ENCODE data around the gene RIN1.
"Not testable (repeated sequence)": the region's sequence is repeated elsewhere in the genome, so short reads cannot be mapped to it uniquely, and the experiment has no call there.

The RIN1 gene

DNA sequence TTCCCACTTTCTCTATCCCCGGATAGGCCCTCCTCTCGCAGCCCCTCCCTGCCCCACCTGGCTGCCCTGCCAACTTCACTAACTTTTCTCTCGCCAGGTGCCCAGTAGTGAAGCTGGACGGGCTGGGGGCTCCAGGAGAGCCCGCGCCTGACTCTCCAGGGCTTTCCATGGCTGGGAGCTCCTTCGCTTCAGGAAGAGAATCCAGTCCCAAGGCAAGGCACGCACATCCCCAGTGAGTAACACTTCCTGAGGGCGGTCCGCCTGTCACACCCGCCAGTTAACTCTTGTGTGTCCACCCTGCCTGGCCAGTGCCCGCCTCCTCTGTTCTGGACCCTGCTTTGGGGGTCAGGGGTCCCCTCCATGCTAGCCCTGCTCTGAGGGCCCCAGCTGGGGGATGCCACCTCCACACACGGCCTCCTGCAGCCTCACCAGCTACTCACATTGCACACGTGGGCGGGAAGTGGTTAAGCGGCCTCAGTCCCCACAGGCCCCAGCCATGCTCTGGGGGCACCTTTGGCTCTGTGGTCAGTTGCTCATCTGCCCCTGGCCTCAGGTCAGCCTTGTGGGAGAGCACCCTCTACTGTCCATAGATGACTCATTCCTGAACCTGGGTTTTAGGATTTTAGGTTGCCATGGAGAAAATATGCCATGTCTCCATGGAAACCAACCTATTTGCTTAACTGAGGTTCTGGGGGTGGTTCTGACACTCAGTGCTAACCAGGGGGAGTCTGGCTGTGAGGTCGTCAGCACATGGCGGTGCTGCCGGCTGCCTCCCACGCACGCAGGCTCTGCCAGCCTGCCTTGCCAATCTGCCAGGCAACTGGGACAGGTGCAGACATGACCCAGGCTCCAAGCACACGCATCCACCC, at the start of gene RIN1:
TSS of gene RIN1 (minus strand) at position 201 of the 869 bp plus-strand sequence. CDS start at position 169, 32 bp downstream.
- ATAC-seq (peak; percentile 92), DNase-seq (ENCODE audit: low spot score in 2 of 2) (peak; percentile 68 to 87)
- Mint-ChIP-seq H3K4me3 (peak within 1 kb of the TSS; percentile 78), H3K9me3 (no peaks in the 10 kb centered on the region), H3K27ac (peak within 1 kb of the TSS; percentile 94), H3K36me3 (peaks cover 46% of the 10 kb centered on the region), H3K4me1 (peaks cover 39% of the 10 kb centered on the region)

DNA sequence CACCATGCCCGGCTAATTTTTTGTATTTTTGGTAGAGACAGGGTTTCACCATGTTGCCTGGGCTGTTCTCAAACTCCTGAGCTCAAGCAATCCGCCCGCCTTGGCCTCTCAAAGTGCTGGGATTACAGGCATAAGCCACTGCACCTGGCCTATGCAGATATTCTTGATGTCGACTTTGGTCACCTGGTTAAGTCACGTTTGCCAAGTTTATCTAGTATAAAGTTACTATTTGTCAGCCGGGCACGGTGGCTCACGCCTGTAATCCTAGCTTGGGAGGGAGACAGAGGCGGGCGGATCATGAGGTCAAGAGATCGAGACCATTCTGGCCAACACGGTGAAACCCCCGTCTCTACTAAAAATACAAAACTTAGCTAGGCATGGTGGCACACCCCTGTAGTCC, 48.1 kb upstream of the RIN1 start:
- H3K27ac Mint-ChIP-seq; H3K4me1 Mint-ChIP-seq; H3K36me3 Mint-ChIP-seq; H3K4me3 Mint-ChIP-seq; ATAC-seq; H3K9me3 Mint-ChIP-seq; DNase-seq (ENCODE audit: low spot score in 2 of 2): not testable (repeated sequence)

DNA sequence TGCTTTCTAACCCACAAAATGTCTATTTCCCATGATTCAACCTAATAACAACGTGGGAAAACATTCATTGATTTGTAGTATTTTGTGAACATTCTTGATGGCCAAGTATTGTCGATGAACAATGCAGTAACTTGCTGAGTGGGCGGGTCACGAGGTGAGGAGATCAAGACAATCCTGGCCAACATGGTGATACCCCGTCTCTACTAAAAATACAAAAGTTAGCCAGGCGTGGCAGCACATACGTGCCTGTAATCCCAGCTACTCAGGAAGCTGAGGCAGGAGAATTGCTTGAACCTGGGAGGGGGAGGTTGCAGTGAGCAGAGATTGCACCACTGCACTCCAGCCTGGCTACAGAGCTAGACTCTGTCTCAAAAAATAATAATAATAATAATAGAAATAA, 44.0 kb upstream of the RIN1 start:
- H3K27ac Mint-ChIP-seq; H3K36me3 Mint-ChIP-seq; H3K4me1 Mint-ChIP-seq; H3K9me3 Mint-ChIP-seq; ATAC-seq; DNase-seq (ENCODE audit: low spot score in 2 of 2); H3K4me3 Mint-ChIP-seq: not testable (repeated sequence)

DNA sequence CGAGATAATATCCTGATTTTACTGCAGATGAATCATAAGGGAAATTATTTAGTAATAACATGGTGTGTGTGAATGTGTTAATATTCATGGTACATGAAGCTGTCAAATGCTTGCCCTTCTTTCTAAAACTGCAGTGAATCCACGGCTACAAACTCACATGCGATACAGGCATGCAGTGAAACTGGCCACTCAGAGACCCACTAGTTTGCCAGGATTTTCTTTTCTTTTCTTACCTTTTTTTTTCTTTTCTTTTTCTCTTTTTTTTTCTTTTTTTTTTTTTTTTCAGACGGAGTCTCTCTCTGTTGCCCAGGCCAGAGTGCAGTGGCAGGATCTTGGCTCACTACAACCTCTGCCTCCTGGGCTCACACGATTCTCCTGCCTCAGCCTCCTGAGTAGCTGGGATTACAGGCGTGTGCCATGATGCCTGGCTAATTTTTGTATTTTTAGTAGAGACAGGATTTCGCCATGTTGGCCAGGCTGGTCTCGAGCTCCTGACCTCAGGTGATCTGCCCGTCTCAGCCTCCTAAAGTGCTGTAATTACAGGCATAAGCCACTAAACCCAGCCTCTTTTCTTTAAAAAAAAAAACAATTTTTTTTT, 37.6 kb upstream of the RIN1 start:
- ATAC-seq; H3K27ac Mint-ChIP-seq; H3K4me3 Mint-ChIP-seq; H3K36me3 Mint-ChIP-seq; H3K9me3 Mint-ChIP-seq; DNase-seq (ENCODE audit: low spot score in 2 of 2): not testable (repeated sequence)
- H3K4me1 Mint-ChIP-seq: peaks cover 16% of the 10 kb centered on the region

- H3K4me3 Mint-ChIP-seq: no peak overlapping the region
- DNase-seq (ENCODE audit: low spot score in 2 of 2) (no peak), ATAC-seq (no peak)
- peaks cover 10% of the 10 kb centered on the region for H3K36me3 Mint-ChIP-seq
- H3K9me3 Mint-ChIP-seq: no peaks in the 10 kb centered on the region
- H3K4me1 Mint-ChIP-seq: peaks cover 22% of the 10 kb centered on the region
- H3K27ac Mint-ChIP-seq: peak overlapping the region; percentile 88
Measured at GRCh38 chr11:66373265-66373664, 37.0 kb upstream of the RIN1 start.

DNA sequence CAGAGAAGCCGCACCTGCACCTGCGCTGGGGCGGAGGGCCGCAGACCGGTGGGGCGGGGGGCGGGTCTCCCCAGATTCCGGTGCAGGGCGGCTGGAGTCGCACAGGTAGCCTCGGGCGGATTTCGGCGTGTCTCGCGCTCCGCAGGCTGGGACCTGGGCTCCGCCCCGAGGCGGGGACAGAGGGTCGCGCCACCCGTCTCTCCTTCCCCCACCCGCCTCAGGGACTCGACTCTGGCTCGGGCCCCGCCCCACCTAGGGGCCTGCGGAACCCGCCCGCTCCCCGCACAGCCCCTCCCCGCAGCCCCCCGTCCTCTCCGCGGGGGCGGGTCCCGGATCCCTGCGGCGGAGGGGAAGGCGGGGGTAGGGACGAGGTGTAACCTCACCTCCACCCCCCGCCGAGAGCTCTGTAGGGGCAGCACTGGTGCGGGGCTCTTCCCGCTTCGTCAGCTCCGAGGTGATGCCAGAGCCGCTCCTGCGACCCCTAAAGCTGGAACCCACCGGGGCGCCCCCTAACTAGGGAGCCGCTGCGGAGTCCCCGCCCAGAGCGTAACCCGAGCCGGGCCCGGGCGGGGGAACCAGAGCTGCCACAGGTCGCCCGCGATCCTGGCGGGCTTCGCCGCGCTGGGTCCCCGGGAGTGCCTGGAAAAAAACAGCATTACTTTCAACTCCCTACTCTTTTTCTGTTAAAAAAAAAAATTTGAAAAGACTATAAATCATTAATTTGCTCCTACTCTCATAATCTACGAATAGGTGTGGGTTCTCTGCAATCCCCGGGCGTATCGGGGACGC, 35.6 kb upstream of the RIN1 start, which contains the start of gene SLC29A2:
TSS of gene SLC29A2 (minus strand) at position 134 of the 789 bp plus-strand sequence. CDS start 169 bp downstream, outside the sequence.
- Mint-ChIP-seq H3K9me3 (no peaks in the 10 kb centered on the region), H3K4me3 (peak within 1 kb of the TSS; percentile 76), H3K4me1 (peaks cover 24% of the 10 kb centered on the region), H3K27ac (peak within 1 kb of the TSS; percentile 88), H3K36me3 (peaks cover 15% of the 10 kb centered on the region)
- peak; percentile 60 to 84 for DNase-seq (ENCODE audit: low spot score in 2 of 2)
- ATAC-seq: peak; percentile 88

GRCh38 chr11:66369073-66369894, 33.0 kb upstream of the RIN1 start:
- Mint-ChIP-seq H3K36me3 (peaks cover 15% of the 10 kb centered on the region), H3K9me3 (no peaks in the 10 kb centered on the region), H3K4me3 (peak overlapping the region; percentile 76), H3K4me1 (peaks cover 24% of the 10 kb centered on the region), H3K27ac (no peak overlapping the region)
- no peak for ATAC-seq
- no peak for DNase-seq (ENCODE audit: low spot score in 2 of 2)

- Mint-ChIP-seq H3K4me1 (peaks cover 24% of the 10 kb centered on the region), H3K4me3 (no peak overlapping the region), H3K36me3 (peaks cover 21% of the 10 kb centered on the region), H3K27ac (peak overlapping the region; percentile 60), H3K9me3 (no peaks in the 10 kb centered on the region)
- ATAC-seq: no peak
- no peak for DNase-seq (ENCODE audit: low spot score in 2 of 2)
Measured at GRCh38 chr11:66368484-66368883, 32.2 kb upstream of the RIN1 start.

- H3K27ac Mint-ChIP-seq: peak overlapping the region; percentile 60
- H3K4me1 Mint-ChIP-seq: peaks cover 24% of the 10 kb centered on the region
- no peak overlapping the region for H3K4me3 Mint-ChIP-seq
- H3K9me3 Mint-ChIP-seq: no peaks in the 10 kb centered on the region
- ATAC-seq: no peak
- DNase-seq (ENCODE audit: low spot score in 2 of 2): no peak
- H3K36me3 Mint-ChIP-seq: peaks cover 25% of the 10 kb centered on the region
Measured at GRCh38 chr11:66367561-66368312, 31.5 kb upstream of the RIN1 start.

GRCh38 chr11:66366844-66367477, 30.7 kb upstream of the RIN1 start:
- ATAC-seq (no peak), DNase-seq (ENCODE audit: low spot score in 2 of 2) (no peak)
- peaks cover 24% of the 10 kb centered on the region for H3K4me1 Mint-ChIP-seq

DNA sequence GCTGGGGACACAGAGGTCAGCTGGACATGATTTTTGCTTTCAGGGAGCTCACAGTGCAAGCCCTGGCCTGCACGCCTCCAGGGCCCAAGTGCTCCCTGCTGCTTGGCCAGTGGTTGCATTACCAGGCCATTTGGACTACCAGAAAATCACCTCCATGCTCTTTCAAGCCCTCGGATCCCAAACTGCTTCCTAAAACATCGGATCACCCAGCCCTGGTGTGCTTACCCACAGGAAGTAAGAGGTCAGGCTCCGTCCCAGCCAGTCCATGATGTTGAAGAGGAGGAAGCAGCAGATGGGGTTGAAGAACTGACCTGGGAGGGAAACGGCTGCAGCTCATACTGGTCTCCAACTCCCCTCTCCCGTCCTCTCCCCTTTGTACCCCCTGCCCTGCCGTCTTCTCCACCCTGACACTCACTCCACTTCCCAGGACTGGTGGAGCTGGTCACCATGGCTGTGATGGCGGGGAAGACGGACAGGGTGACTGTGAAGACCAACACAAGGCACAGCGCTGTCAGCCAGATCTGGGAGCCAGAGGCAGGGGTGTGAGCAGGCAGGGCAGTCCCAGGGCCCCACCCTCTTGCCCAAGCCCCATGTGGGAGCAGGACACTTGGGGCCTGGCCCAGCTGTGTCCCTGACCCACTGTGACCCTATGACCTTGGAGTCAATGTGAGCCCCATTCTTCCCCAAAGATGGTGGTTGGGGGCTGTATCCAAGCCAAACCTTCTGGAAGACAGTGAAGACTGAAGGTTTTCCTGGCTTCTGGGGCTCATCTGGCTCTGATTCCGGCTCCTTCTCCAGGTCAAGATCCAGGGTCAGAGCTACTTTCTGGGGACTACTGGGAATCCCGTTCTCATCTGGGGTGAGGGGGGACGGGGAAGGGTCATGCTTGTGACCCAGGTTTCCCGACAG, 29.7 kb upstream of the RIN1 start:
- H3K36me3 Mint-ChIP-seq: peaks cover 34% of the 10 kb centered on the region
- no peak for DNase-seq (ENCODE audit: low spot score in 2 of 2)
- no peaks in the 10 kb centered on the region for H3K9me3 Mint-ChIP-seq
- ATAC-seq: no peak
- no peak overlapping the region for H3K4me3 Mint-ChIP-seq
- H3K27ac Mint-ChIP-seq: no peak overlapping the region
- peaks cover 22% of the 10 kb centered on the region for H3K4me1 Mint-ChIP-seq

More at GRCh38 chr11:66366844-66367477, 30.7 kb upstream of the RIN1 start:
- no peak overlapping the region for H3K4me3 Mint-ChIP-seq
- H3K9me3 Mint-ChIP-seq: no peaks in the 10 kb centered on the region
- no peak overlapping the region for H3K27ac Mint-ChIP-seq
- H3K36me3 Mint-ChIP-seq: peaks cover 24% of the 10 kb centered on the region

DNA sequence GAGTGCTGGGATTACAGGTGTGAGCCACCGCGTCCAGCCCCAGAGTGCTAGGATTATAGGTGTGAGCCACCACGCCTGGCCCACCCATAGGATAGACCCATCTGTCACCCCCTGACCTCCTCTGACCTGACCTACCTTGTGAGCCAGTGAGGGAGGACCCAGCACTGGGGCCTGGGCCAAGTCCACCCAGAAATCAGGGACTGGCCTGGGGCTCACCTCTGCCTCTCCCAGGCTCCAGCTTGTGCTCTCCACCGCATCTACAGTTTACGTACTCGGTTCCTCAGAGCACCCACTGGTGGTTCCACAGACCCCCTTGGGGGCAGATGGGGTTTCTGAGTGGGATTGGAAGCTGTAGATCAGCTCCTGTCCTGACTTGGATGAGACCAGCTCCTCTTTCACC, 28.9 kb upstream of the RIN1 start:
- Mint-ChIP-seq H3K4me1 (peaks cover 15% of the 10 kb centered on the region), H3K36me3 (peaks cover 34% of the 10 kb centered on the region), H3K4me3 (no peak overlapping the region), H3K27ac (no peak overlapping the region), H3K9me3 (no peaks in the 10 kb centered on the region)
- ATAC-seq (no peak), DNase-seq (ENCODE audit: low spot score in 2 of 2) (no peak)
